Esophagus muscularis mucosa (tissue), 4 donors: ENCODE results near the gene HOOK2. TPM values are rescaled to one million over a fixed set of nuclear protein-coding genes. Genes with fewer than 3 reads are reported as not detected.

ENCODE experiments used
- DNase-seq: peaks from one replicate; pipeline ENCODE4 v3.0.0-alpha.2; 2017; ENCODE audit errors: extremely low spot score
- H3K27ac ChIP-seq, 4 donors: fragments of 200-600 bp; sonication (generic); replicated peaks in 1 of 4; 1 replicate in 3 of 4; 2 replicates in 1 of 4; pipeline ENCODE4 v1.5.1; 2016 to 2019; ENCODE audit warnings: mild to moderate bottlenecking in 1 of 4
- H3K27me3 ChIP-seq, 4 donors: fragments of 200-600 bp; sonication (generic); one replicate each; pipeline versions ENCODE4 v1.5.1 to v1.6.0; 2016 to 2019
- H3K36me3 ChIP-seq, 4 donors: fragments of 200-600 bp; sonication (generic); one replicate each; pipeline ENCODE4 v1.5.1; 2016 to 2019
- H3K4me1 ChIP-seq, 4 donors: fragments of 200-600 bp; sonication (generic); one replicate each; pipeline ENCODE4 v1.5.1; 2016 to 2019
- H3K4me3 ChIP-seq, 4 donors: fragments of 200-600 bp; sonication (generic); 1 replicate in 2 of 4; 2 replicates in 2 of 4; pipeline ENCODE4 v1.5.1; 2016 to 2019; ENCODE audit warnings: mild to moderate bottlenecking in 4 of 4, moderate library complexity in 1 of 4
- H3K9me3 ChIP-seq, 4 donors: fragments of 200-600 bp; sonication (generic); 1 replicate in 3 of 4; 2 replicates in 1 of 4; pipeline ENCODE4 v1.5.1; 2016 to 2019
- EP300 ChIP-seq: sonication (generic); formaldehyde crosslinking; IDR thresholded peaks from one replicate; pipeline ENCODE4 v1.6.1; 2017; ENCODE audit warnings: antibody characterized with exemption
- POLR2A ChIP-seq: fragments of 450-650 bp; IDR thresholded peaks from one replicate; pipeline ENCODE4 v1.6.1; 2017; ENCODE audit warnings: antibody characterized with exemption, moderate library complexity, mild to moderate bottlenecking, low read depth
- POLR2AphosphoS5 ChIP-seq, 2 donors: sonication (generic); formaldehyde crosslinking; IDR thresholded peaks; one replicate each; pipeline ENCODE4 v1.6.1; 2017; ENCODE audit warnings: antibody characterized with exemption in 2 of 2
- WGBS: methylation state at CpG from one replicate; pipeline ENCODE4 v1.1.5; 2018; 5-methylcytosine and 5-hydroxymethylcytosine counted together
- intact Hi-C: fragments of 100-400 bp; cut with DNase I; formaldehyde crosslinking; loops from one replicate; pipeline ENCODE4 v1.15.1; 2023
- total RNA-seq, 4 donors: library from RNA; depleted of rRNA; stranded (reverse); fragments of >200 nt; gene quantifications; one replicate each; pipeline versions ENCODE4 v1.1.0 to v1.2.1, GENCODE V29; 2016
- TF ChIP-seq, protein P1 (sequence below), 3 experiments: fragments of 200-600 bp in 2 of 3; fragments of 450-650 bp in 1 of 3; sonication (generic) in 2 of 3; IDR thresholded peaks; one replicate each; pipeline ENCODE4 v1.5.1; 2017 to 2019; ENCODE audit warnings: antibody characterized with exemption in 3 of 3, mild to moderate bottlenecking in 2 of 3, moderate library complexity in 1 of 3

The HOOK2 gene
- total RNA-seq, 4 donors from 2014 or later: 7.1 to 17.0 (median 12.6) TPM

DNA sequence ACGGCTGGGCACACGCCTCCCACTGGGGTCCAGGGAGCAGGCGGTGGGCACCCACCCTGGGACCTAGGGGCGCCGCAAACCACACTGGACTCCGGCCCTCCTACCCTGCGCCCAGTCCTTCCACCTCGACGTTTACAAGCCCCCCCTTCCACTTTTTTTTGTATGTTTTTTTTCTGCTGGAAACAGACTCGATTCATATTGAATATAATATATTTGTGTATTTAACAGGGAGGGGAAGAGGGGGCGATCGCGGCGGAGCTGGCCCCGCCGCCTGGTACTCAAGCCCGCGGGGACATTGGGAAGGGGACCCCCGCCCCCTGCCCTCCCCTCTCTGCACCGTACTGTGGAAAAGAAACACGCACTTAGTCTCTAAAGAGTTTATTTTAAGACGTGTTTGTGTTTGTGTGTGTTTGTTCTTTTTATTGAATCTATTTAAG is 17.5 kb upstream of the HOOK2 start:
- H3K4me3 ChIP-seq: peak overlapping the region; percentile 87 to 97 (median 90)
- WGBS: under 1% methylated on average over 22 of the region's 22 CpGs
- peaks cover 0 to 17% (median 4%) of the 10 kb centered on the region in 4 donors for H3K36me3 ChIP-seq
- no peak for TF ChIP-seq EP300
- no peak for TF ChIP-seq POLR2A
- no peak for TF ChIP-seq POLR2AphosphoS5 (IDR thresholded peaks at IDR 0.05)
- TF ChIP-seq, protein P1, sequence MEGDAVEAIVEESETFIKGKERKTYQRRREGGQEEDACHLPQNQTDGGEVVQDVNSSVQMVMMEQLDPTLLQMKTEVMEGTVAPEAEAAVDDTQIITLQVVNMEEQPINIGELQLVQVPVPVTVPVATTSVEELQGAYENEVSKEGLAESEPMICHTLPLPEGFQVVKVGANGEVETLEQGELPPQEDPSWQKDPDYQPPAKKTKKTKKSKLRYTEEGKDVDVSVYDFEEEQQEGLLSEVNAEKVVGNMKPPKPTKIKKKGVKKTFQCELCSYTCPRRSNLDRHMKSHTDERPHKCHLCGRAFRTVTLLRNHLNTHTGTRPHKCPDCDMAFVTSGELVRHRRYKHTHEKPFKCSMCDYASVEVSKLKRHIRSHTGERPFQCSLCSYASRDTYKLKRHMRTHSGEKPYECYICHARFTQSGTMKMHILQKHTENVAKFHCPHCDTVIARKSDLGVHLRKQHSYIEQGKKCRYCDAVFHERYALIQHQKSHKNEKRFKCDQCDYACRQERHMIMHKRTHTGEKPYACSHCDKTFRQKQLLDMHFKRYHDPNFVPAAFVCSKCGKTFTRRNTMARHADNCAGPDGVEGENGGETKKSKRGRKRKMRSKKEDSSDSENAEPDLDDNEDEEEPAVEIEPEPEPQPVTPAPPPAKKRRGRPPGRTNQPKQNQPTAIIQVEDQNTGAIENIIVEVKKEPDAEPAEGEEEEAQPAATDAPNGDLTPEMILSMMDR (IDR thresholded peaks at IDR 0.05): no peak
- peak overlapping the region; percentile 97 to 99 (median 99) for H3K27ac ChIP-seq
- peaks cover 0 to 3% (median 0%) of the 10 kb centered on the region in 4 donors for H3K9me3 ChIP-seq
- H3K27me3 ChIP-seq: no peaks in the 10 kb centered on the region
- H3K4me1 ChIP-seq: peaks cover 34 to 54% (median 52%) of the 10 kb centered on the region in 4 donors
- intact Hi-C loops: no loop called here
- DNase-seq: no peak

DNA sequence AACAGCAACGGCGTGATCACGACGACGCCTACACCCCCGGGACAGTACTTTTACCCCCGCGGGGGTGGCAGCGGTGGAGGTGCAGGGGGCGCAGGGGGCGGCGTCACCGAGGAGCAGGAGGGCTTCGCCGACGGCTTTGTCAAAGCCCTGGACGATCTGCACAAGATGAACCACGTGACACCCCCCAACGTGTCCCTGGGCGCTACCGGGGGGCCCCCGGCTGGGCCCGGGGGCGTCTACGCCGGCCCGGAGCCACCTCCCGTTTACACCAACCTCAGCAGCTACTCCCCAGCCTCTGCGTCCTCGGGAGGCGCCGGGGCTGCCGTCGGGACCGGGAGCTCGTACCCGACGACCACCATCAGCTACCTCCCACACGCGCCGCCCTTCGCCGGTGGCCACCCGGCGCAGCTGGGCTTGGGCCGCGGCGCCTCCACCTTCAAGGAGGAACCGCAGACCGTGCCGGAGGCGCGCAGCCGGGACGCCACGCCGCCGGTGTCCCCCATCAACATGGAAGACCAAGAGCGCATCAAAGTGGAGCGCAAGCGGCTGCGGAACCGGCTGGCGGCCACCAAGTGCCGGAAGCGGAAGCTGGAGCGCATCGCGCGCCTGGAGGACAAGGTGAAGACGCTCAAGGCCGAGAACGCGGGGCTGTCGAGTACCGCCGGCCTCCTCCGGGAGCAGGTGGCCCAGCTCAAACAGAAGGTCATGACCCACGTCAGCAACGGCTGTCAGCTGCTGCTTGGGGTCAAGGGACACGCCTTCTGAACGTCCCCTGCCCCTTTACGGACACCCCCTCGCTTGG is 16.9 kb upstream of the HOOK2 start:
- intact Hi-C loops: no loop called here
- peaks cover 38 to 60% (median 58%) of the 10 kb centered on the region in 4 donors for H3K4me1 ChIP-seq

DNA sequence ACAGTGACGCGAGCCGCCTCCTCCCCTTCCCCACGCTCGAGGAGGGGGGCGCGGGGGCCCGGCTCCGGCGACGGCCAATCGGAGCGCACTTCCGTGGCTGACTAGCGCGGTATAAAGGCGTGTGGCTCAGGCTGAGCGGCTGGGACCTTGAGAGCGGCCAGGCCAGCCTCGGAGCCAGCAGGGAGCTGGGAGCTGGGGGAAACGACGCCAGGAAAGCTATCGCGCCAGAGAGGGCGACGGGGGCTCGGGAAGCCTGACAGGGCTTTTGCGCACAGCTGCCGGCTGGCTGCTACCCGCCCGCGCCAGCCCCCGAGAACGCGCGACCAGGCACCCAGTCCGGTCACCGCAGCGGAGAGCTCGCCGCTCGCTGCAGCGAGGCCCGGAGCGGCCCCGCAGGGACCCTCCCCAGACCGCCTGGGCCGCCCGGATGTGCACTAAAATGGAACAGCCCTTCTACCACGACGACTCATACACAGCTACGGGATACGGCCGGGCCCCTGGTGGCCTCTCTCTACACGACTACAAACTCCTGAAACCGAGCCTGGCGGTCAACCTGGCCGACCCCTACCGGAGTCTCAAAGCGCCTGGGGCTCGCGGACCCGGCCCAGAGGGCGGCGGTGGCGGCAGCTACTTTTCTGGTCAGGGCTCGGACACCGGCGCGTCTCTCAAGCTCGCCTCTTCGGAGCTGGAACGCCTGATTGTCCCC is 16.1 kb upstream of the HOOK2 start, which contains the start of gene JUNB:
JUNB (plus strand) TSS at position 142 of the 706 bp plus-strand sequence; CDS start at position 428, 286 bp downstream.
- WGBS: 0% methylated on average over 4 of the region's 73 CpGs
- Histone ChIP-seq H3K27ac (peak within 1 kb of the TSS; percentile 97 to 99 (median 99)), H3K9me3 (peaks cover 0 to 3% (median 0%) of the 10 kb centered on the region in 4 donors), H3K4me1 (peaks cover 46 to 64% (median 62%) of the 10 kb centered on the region in 4 donors), H3K36me3 (peaks cover 0 to 10% (median 0%) of the 10 kb centered on the region in 4 donors), H3K4me3 (peak within 1 kb of the TSS; percentile 87 to 97 (median 90)), H3K27me3 (no peaks in the 10 kb centered on the region)
- DNase-seq: peak; percentile 99
- intact Hi-C loops: no loop called here
- TF ChIP-seq POLR2AphosphoS5 (IDR thresholded peaks at IDR 0.05) (peak in 1 of 2 donors; percentile 100), EP300 (no peak), POLR2A (peak; percentile 100)
- TF ChIP-seq, protein P1 (IDR thresholded peaks at IDR 0.05): no peak

More for the DNA sequence above, 16.9 kb upstream of the HOOK2 start:
- under 1% methylated on average over 19 of the region's 84 CpGs for WGBS
- peaks cover 0 to 15% (median 3%) of the 10 kb centered on the region in 4 donors for H3K36me3 ChIP-seq
- H3K27ac ChIP-seq: peak overlapping the region; percentile 97 to 99 (median 99)
- TF ChIP-seq, protein P1 (IDR thresholded peaks at IDR 0.05): no peak
- peak in 1 of 2 donors; percentile 80 for TF ChIP-seq POLR2AphosphoS5 (IDR thresholded peaks at IDR 0.05)
- H3K9me3 ChIP-seq: peaks cover 0 to 3% (median 0%) of the 10 kb centered on the region in 4 donors
- no peak for DNase-seq
- no peaks in the 10 kb centered on the region for H3K27me3 ChIP-seq
- peak overlapping the region; percentile 87 to 97 (median 90) for H3K4me3 ChIP-seq

DNA sequence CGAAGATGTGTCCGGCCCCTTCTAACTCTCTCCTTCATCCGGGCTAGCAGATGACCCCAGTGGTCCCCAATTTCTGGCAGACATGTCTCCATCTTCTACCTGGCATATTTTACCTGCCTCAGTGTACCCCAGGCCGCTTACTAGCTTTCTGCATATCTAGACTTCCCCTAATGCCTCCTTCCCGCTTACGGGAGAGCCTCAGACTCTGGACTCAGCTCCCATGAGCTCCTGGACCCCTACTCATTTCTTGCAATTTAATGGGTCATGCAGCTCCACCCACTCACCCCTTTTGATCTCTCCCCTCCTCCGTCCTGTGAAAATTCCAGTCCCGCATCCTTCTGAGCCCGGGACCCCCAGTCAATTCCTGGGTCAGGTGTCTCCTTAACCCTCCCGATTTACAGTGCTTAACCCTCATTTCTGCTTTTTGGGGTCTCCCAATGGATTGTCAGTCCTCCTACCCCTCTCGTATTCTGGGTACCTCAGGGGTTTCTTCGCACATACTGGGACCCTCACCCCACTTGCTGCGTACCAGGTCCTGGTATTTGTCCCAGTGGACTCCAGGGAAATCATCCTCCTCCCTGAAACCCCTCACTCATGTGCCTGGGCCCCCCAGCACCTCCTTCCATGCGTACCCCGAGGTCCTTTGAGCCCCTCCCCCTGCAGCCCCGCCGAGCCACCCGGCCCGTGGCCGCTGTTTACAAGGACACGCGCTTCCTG is 15.4 kb upstream of the HOOK2 start:
- no peak for DNase-seq
- H3K4me1 ChIP-seq: peaks cover 42 to 64% (median 62%) of the 10 kb centered on the region in 4 donors

More for the DNA sequence above, 15.4 kb upstream of the HOOK2 start:
- peak overlapping the region; percentile 87 to 97 (median 90) for H3K4me3 ChIP-seq
- TF ChIP-seq POLR2A (no peak), EP300 (peak; percentile 98)
- TF ChIP-seq, protein P1 (IDR thresholded peaks at IDR 0.05): no peak
- H3K9me3 ChIP-seq: peaks cover 0 to 3% (median 0%) of the 10 kb centered on the region in 4 donors
- H3K36me3 ChIP-seq: peaks cover 0 to 10% (median 0%) of the 10 kb centered on the region in 4 donors
- intact Hi-C loops: no loop called here
- no peaks in the 10 kb centered on the region for H3K27me3 ChIP-seq
- 1% methylated on average over 22 of the region's 22 CpGs for WGBS
- H3K27ac ChIP-seq: peak overlapping the region; percentile 97 to 99 (median 99)
